ENCODE data around the gene DIPK1C.

Gene DIPK1C

GRCh38 chr18:74473976-74474640, 17.0 kb upstream of the DIPK1C start:
- Mint-ChIP-seq H3K9me3 (peaks cover 12% of the 10 kb centered on the region), H3K4me3 (no peak overlapping the region), H3K27me3 (ENCODE audit: low read depth, poor library complexity) (peaks cover 7% of the 10 kb centered on the region), H3K36me3 (ENCODE audit: low read depth) (peaks cover 9% of the 10 kb centered on the region), H3K4me1 (peaks cover 16% of the 10 kb centered on the region), H3K27ac (no peak overlapping the region)
- DNase-seq = no peak
- TF ChIP-seq, protein P1, sequence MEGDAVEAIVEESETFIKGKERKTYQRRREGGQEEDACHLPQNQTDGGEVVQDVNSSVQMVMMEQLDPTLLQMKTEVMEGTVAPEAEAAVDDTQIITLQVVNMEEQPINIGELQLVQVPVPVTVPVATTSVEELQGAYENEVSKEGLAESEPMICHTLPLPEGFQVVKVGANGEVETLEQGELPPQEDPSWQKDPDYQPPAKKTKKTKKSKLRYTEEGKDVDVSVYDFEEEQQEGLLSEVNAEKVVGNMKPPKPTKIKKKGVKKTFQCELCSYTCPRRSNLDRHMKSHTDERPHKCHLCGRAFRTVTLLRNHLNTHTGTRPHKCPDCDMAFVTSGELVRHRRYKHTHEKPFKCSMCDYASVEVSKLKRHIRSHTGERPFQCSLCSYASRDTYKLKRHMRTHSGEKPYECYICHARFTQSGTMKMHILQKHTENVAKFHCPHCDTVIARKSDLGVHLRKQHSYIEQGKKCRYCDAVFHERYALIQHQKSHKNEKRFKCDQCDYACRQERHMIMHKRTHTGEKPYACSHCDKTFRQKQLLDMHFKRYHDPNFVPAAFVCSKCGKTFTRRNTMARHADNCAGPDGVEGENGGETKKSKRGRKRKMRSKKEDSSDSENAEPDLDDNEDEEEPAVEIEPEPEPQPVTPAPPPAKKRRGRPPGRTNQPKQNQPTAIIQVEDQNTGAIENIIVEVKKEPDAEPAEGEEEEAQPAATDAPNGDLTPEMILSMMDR (IDR thresholded peaks at IDR 0.05) = no peak

- TF ChIP-seq, protein P1 (IDR thresholded peaks at IDR 0.05) = no peak
- H3K4me1 Mint-ChIP-seq = peaks cover 23% of the 10 kb centered on the region
- no peak overlapping the region for H3K4me3 Mint-ChIP-seq
- H3K27ac Mint-ChIP-seq = no peak overlapping the region
- peaks cover 18% of the 10 kb centered on the region for H3K9me3 Mint-ChIP-seq
- DNase-seq = no peak
- peaks cover 9% of the 10 kb centered on the region for H3K36me3 Mint-ChIP-seq (ENCODE audit: low read depth)
- peaks cover 7% of the 10 kb centered on the region for H3K27me3 Mint-ChIP-seq (ENCODE audit: low read depth, poor library complexity)
These were observed 15.2 kb upstream of the DIPK1C start for GRCh38 chr18:74472312-74472711.

- H3K4me1 Mint-ChIP-seq = peaks cover 24% of the 10 kb centered on the region
- TF ChIP-seq, protein P1 (IDR thresholded peaks at IDR 0.05) = no peak
- no peak overlapping the region for H3K27ac Mint-ChIP-seq
- DNase-seq = no peak
- H3K9me3 Mint-ChIP-seq = peaks cover 25% of the 10 kb centered on the region
- no peaks in the 10 kb centered on the region for H3K27me3 Mint-ChIP-seq (ENCODE audit: low read depth, poor library complexity)
- peaks cover 9% of the 10 kb centered on the region for H3K36me3 Mint-ChIP-seq (ENCODE audit: low read depth)
- H3K4me3 Mint-ChIP-seq = no peak overlapping the region
These were observed 11.5 kb upstream of the DIPK1C start for GRCh38 chr18:74468547-74469061.

GRCh38 chr18:74465775-74466174, 8.7 kb upstream of the DIPK1C start:
- Mint-ChIP-seq H3K36me3 (ENCODE audit: low read depth) (peaks cover 9% of the 10 kb centered on the region), H3K4me1 (peaks cover 24% of the 10 kb centered on the region), H3K4me3 (no peak overlapping the region), H3K27ac (no peak overlapping the region), H3K27me3 (ENCODE audit: low read depth, poor library complexity) (peaks cover 6% of the 10 kb centered on the region), H3K9me3 (peaks cover 25% of the 10 kb centered on the region)
- TF ChIP-seq, protein P1 (IDR thresholded peaks at IDR 0.05) = no peak
- no peak for DNase-seq

DNA sequence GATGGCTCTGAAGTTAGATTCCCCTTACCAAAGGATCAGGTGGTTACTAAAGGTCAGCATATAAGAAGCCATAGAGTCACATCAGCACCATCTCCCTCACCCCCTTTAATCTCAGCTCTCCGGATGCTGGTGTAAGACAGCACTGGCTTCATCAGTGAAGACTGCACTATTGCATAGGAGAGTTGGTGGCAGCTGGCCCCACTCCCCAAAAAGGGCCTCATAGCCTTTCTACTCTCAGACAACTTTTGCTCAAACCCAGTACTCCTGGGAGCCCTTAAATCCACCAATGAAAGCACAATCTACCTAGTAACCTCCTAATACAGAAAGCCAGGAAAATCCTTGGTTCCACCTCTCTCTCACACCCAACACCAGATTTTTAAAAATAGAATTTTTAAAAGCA, 6.9 kb upstream of the DIPK1C start:
- H3K4me1 Mint-ChIP-seq = peaks cover 23% of the 10 kb centered on the region
- no peak overlapping the region for H3K27ac Mint-ChIP-seq
- peaks cover 13% of the 10 kb centered on the region for H3K9me3 Mint-ChIP-seq
- peaks cover 24% of the 10 kb centered on the region for H3K27me3 Mint-ChIP-seq (ENCODE audit: low read depth, poor library complexity)
- no peak overlapping the region for H3K4me3 Mint-ChIP-seq
- no peak for DNase-seq
- no peaks in the 10 kb centered on the region for H3K36me3 Mint-ChIP-seq (ENCODE audit: low read depth)
- TF ChIP-seq, protein P1 (IDR thresholded peaks at IDR 0.05) = no peak

DNA sequence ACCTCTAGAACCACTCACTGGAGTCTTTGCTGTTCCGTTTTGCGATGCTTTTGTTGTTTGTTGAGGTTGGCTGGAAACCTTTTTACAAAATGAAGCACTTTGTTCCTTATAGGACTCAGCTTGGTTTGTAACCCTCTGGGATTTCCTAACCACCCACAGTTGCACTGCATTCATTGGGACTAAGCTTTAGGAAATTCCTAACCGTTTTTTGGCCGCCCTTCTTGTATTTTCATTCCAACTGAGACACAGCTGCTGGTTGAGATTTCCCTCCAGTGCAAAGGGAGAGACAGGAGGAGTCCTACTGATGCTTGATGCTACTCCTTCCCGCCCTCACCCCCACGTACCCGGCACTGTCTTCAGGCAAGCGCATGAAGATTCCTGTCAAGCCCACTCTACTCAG, 6.1 kb upstream of the DIPK1C start:
- H3K27me3 Mint-ChIP-seq (ENCODE audit: low read depth, poor library complexity) = peaks cover 31% of the 10 kb centered on the region
- DNase-seq = no peak
- peaks cover 9% of the 10 kb centered on the region for H3K9me3 Mint-ChIP-seq
- H3K4me1 Mint-ChIP-seq = peaks cover 19% of the 10 kb centered on the region
- TF ChIP-seq, protein P1 (IDR thresholded peaks at IDR 0.05) = no peak
- H3K27ac Mint-ChIP-seq = no peak overlapping the region
- H3K4me3 Mint-ChIP-seq = no peak overlapping the region
- no peaks in the 10 kb centered on the region for H3K36me3 Mint-ChIP-seq (ENCODE audit: low read depth)

Data from nephron progenitor cell (in vitro differentiated cells).